GM12873 (cell line): Measurements from ENCODE around the gene OSBPL10.

Experiments used
- TF ChIP-seq, protein P1 (sequence below): IDR thresholded peaks from 2 replicates; pipeline ENCODE4 v1.5.1; 2012; ENCODE audit warnings: low read depth, mild to moderate bottlenecking, moderate library complexity, low read length, control low read depth; ENCODE audit not compliant: insufficient read depth; ENCODE audit errors: missing control alignments

OSBPL10 gene

GRCh38 chr3:31831591-31831990 is 149.5 kb downstream of the OSBPL10 start:
- TF ChIP-seq, protein P1, sequence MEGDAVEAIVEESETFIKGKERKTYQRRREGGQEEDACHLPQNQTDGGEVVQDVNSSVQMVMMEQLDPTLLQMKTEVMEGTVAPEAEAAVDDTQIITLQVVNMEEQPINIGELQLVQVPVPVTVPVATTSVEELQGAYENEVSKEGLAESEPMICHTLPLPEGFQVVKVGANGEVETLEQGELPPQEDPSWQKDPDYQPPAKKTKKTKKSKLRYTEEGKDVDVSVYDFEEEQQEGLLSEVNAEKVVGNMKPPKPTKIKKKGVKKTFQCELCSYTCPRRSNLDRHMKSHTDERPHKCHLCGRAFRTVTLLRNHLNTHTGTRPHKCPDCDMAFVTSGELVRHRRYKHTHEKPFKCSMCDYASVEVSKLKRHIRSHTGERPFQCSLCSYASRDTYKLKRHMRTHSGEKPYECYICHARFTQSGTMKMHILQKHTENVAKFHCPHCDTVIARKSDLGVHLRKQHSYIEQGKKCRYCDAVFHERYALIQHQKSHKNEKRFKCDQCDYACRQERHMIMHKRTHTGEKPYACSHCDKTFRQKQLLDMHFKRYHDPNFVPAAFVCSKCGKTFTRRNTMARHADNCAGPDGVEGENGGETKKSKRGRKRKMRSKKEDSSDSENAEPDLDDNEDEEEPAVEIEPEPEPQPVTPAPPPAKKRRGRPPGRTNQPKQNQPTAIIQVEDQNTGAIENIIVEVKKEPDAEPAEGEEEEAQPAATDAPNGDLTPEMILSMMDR = no peak

DNA sequence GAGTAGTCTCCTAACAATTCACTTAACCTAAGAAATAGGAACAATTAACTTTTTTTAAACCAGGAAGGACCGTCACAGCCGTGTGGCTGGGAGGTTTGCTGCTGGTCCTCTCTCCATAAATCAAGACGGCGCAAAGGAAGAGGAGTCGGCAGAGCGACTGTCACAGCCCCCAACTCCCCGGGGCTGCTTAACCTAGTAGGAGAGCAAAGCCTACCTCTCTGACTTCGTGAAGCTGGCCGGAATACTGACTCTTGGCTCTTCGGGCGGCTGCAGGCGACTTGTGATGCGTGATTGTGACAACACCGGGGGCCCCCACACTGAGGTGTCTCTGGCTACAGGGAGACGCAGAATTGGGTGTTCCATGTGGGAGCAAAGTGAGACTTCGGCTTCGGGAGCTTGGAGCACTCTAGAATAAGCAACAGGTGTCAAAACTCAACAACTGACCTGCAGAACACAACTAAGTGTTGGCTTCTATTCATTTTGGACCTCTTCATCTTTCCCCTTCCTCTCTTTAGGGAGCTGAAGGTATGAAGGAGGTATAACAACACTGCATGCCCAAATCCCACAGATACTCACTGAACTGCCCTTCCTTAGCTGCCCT is 151.1 kb downstream of the OSBPL10 start:
- TF ChIP-seq, protein P1 = no peak

- TF ChIP-seq, protein P1 = no peak
Measured at GRCh38 chr3:31829010-31829409, 152.1 kb downstream of the OSBPL10 start.

DNA sequence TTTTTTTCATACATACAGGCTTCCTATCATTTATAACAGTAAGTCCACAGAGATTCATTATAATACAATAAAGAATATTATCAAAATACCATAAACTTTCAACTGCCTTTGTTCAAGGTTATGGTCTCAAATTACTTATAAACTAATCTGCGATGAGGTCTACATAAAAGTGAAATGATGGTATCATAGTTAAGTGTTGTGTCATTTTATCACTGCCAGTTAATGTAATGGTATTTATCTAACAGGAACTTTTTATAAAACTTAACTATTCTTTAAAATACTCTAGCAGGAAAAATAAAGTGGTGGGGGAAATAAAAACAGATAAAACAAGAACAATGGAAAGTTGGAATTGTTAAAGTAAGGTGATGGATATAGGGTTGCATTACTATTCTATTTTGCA is 153.1 kb downstream of the OSBPL10 start:
- TF ChIP-seq, protein P1 = no peak

- TF ChIP-seq, protein P1 = no peak
Measured at GRCh38 chr3:31823184-31823583, 157.9 kb downstream of the OSBPL10 start.

- TF ChIP-seq, protein P1 = no peak
Measured at GRCh38 chr3:31821118-31821517, 159.9 kb downstream of the OSBPL10 start.

DNA sequence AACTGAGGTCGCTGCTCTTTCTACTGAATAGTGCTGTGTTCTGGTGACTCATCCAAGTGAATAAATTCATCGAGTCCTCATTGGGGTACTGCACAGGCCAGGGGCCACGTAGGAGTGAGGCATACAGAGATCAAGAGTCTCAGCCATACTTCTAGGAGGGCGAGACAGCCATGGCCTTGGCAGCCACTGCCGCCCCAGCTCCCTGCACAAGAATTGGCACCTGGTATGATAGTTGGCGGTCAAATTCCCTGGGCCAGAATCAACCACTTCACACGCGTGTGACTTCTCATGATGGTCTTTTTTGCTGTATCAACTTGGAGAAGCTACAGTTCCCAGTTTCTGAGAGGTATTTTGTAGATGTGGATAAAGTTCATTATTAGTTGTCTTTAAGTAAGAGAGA is 161.6 kb downstream of the OSBPL10 start:
- TF ChIP-seq, protein P1 = no peak
